Lung (tissue), 12 donors: Measurements from ENCODE around the gene ELP4. TPM values are rescaled to one million over a fixed set of nuclear protein-coding genes. Genes with fewer than 3 reads are reported as not detected.

Experiments used
- ATAC-seq: fragments of 200-7000 bp; cut with Tn5 transposase; one replicate; pipeline ENCODE4 v1.9.1; 2020; ENCODE audit warnings: moderate number of reproducible peaks; ENCODE audit not compliant: insufficient read depth, low FRiP score
- DNase-seq, 3 donors: peaks; one replicate each; pipeline ENCODE4 v3.0.0-alpha.2; 2013 to 2017
- H3K27ac ChIP-seq, 2 donors: one replicate each; pipeline ENCODE4 v1.5.1; 2013; ENCODE audit warnings: mild to moderate bottlenecking in 2 of 2, moderate library complexity in 2 of 2, control low read depth in 1 of 2, inconsistent platforms in 1 of 2, low read depth in 1 of 2, low read length in 1 of 2
- H3K27me3 ChIP-seq, 3 donors: one replicate each; pipeline ENCODE4 v1.5.1; 2013; ENCODE audit warnings: low read length in 2 of 3; ENCODE audit not compliant: control insufficient read depth in 3 of 3, insufficient read depth in 3 of 3
- H3K36me3 ChIP-seq, 4 donors: one replicate each; pipeline ENCODE4 v1.5.1; 2013; ENCODE audit warnings: low read length in 4 of 4, mild to moderate bottlenecking in 1 of 4, moderate library complexity in 1 of 4; ENCODE audit not compliant: control insufficient read depth in 4 of 4, insufficient read depth in 4 of 4
- H3K4me1 ChIP-seq, 5 donors: one replicate each; pipeline ENCODE4 v1.5.1; 2013; ENCODE audit warnings: low read length in 5 of 5, mild to moderate bottlenecking in 2 of 5, moderate library complexity in 1 of 5; ENCODE audit not compliant: control insufficient read depth in 5 of 5, insufficient read depth in 5 of 5
- H3K4me3 ChIP-seq: one replicate; pipeline ENCODE4 v1.5.1; 2013; ENCODE audit warnings: mild to moderate bottlenecking, control low read depth, moderate library complexity
- H3K9ac ChIP-seq, 2 donors: one replicate each; pipeline ENCODE4 v1.5.1; 2013; ENCODE audit warnings: low read length in 2 of 2, control low read depth in 1 of 2; ENCODE audit not compliant: insufficient read depth in 1 of 2
- H3K9me3 ChIP-seq, 4 donors: one replicate each; pipeline ENCODE4 v1.5.1; 2013; ENCODE audit warnings: low read length in 3 of 4, mild to moderate bottlenecking in 1 of 4, moderate library complexity in 1 of 4; ENCODE audit not compliant: control insufficient read depth in 4 of 4, insufficient read depth in 3 of 4
- CTCF ChIP-seq: IDR thresholded peaks from 2 replicates; pipeline ENCODE4 v1.5.1; 2012; ENCODE audit warnings: mild to moderate bottlenecking; ENCODE audit errors: control extremely low read depth, extremely low read depth
- WGBS, 2 donors: extraction: QIAGEN DNeasy Blood & Tissue Kit; methylation state at CpG; one replicate each; pipeline ENCODE4 v1.1.7; 2013; 5-methylcytosine and 5-hydroxymethylcytosine counted together
- polyA plus RNA-seq, 2 donors: library from polyadenylated mRNA; stranded (reverse); fragments of 200-250 nt; gene quantifications; one replicate each; pipeline ENCODE4 v1.2.1, GENCODE V29; 2013
- total RNA-seq, 2 donors: library from RNA; depleted of rRNA in 1 of 2; stranded (reverse); fragments of >200 nt in 1 of 2; gene quantifications; one replicate each; pipeline ENCODE4 v1.2.1, GENCODE V29; 2014 to 2021
- donor health status: control.
- donor health status: control.
- donor health status: Bipolar disorder and iron deficiency.
- donor health status: healthy.
- donor health status: DM: yes; HTN: yes; CAD: no.

ELP4 gene
- total and polyA plus RNA-seq, 4 donors, result 7.7 to 47.8 (median 13.7) TPM

DNA sequence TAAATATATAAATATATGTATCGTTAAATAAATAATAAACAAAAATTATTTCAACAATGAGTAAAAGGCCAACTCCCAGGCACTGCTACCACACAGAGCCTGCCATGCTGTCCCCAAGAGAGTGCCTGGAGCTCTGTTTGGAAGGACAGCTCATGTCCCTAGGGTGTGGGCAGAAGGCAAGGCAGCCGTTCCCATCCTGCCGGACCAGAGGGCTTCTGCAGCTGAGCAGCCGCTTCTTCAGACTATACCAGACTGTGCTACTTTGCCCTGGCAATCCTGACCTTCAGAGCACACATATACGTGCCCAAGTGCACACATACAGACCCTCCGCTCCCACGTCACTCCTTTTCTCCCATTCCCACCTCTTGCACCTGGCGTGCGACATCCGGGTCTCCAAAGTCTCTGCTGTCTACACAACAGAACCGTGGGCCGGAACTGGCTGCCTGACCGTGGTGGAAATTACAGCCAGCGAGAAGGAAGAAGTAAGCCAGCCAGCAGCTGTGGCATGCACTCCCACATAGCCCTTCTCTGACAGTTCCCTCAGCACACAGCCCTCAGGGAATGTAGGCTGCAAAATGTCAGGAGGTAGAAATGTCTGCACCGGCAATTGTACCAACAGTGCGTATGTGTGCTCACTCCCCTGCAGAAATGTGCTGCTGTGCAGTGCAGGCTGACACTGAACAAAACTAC lies 277.6 kb downstream of the ELP4 start:
- peaks cover 0 to 2% (median 0%) of the 10 kb centered on the region in 5 donors for H3K4me1 ChIP-seq
- H3K4me3 ChIP-seq, result no peak overlapping the region
- no peak for DNase-seq
- H3K36me3 ChIP-seq, result peaks cover 0 to 2% (median 0%) of the 10 kb centered on the region in 4 donors
- TF ChIP-seq CTCF, result no peak
- H3K9ac ChIP-seq, result no peak overlapping the region
- no peak overlapping the region for H3K27ac ChIP-seq
- peaks cover 2 to 45% (median 3%) of the 10 kb centered on the region in 3 donors for H3K27me3 ChIP-seq
- WGBS, 2 donors, result 93 to 95% methylated on average over 16 of the region's 16 CpGs
- ATAC-seq, result no peak
- H3K9me3 ChIP-seq, result no peaks in the 10 kb centered on the region

DNA sequence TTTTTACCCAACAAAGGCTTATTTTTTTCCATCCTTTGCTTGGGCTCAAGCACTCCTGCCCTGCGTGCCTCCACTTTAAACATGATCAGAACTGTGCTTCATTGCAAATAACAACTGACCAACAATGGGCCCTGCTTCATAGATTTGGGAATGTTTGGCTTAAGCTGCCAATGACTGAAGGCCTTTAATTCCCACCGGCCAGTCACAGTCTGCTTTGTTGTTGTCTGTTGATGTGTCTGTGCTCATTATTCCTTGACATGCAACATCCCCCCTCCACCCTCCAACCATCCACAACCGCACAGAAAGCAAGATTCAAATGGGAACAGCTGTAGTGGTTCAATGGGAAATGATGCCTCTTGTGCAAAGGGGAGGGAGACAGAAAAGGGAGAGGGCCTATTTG lies 278.5 kb downstream of the ELP4 start:
- Histone ChIP-seq H3K27ac (no peak overlapping the region), H3K27me3 (peaks cover 2 to 53% (median 8%) of the 10 kb centered on the region in 3 donors), H3K9me3 (no peaks in the 10 kb centered on the region), H3K4me3 (no peak overlapping the region), H3K36me3 (peaks cover 0 to 2% (median 0%) of the 10 kb centered on the region in 4 donors), H3K4me1 (peaks cover 0 to 2% (median 0%) of the 10 kb centered on the region in 5 donors), H3K9ac (no peak overlapping the region)
- DNase-seq, result no peak
- WGBS, 2 donors, result 89 to 92% methylated on average over 3 of the region's 3 CpGs
- no peak for TF ChIP-seq CTCF
- ATAC-seq, result no peak

- no peak overlapping the region for H3K27ac ChIP-seq
- DNase-seq (no peak), ATAC-seq (no peak)
- 78 to 89% methylated on average over 7 of the region's 7 CpGs for WGBS, 2 donors
- peaks cover 0 to 2% (median 0%) of the 10 kb centered on the region in 4 donors for H3K36me3 ChIP-seq
- no peak overlapping the region for H3K9ac ChIP-seq
- peaks cover 0 to 2% (median 0%) of the 10 kb centered on the region in 5 donors for H3K4me1 ChIP-seq
- TF ChIP-seq CTCF, result no peak
- no peaks in the 10 kb centered on the region for H3K9me3 ChIP-seq
- H3K4me3 ChIP-seq, result no peak overlapping the region
- peaks cover 2 to 76% (median 8%) of the 10 kb centered on the region in 3 donors for H3K27me3 ChIP-seq
These were observed 281.1 kb downstream of the ELP4 start for GRCh38 chr11:31790649-31791048.
